Testis (tissue), 2 donors: ENCODE data around the gene CATSPER1.

Experiments
- CTCF ChIP-seq, 3 experiments: fragments of 450-650 bp in 2 of 3; fragments of 200-600 bp in 1 of 3; sonication (generic) in 1 of 3; IDR thresholded peaks; one replicate each; pipeline ENCODE4 v1.5.1; 2016 to 2019; ENCODE audit warnings: antibody characterized with exemption in 3 of 3, mild to moderate bottlenecking in 2 of 3, moderate library complexity in 1 of 3
- POLR2A ChIP-seq: fragments of 450-650 bp; IDR thresholded peaks from one replicate; pipeline ENCODE4 v1.6.1; 2017; ENCODE audit warnings: antibody characterized with exemption, mild to moderate bottlenecking, moderate library complexity

GRCh38 chr11:65973439-65974110, 52.7 kb downstream of the CATSPER1 start:
- TF ChIP-seq CTCF (IDR thresholded peaks at IDR 0.05) (no peak), POLR2A (no peak)
